PFSK-1 (cell line): Measurements from ENCODE around the gene ELP5.

Experiments used
- FOXP2 ChIP-seq: optimal IDR thresholded peaks from 2 replicates; pipeline ENCODE3; 2011; ENCODE audit warnings: borderline replicate concordance, control low read depth, inconsistent platforms; ENCODE audit not compliant: insufficient read depth; ENCODE audit errors: extremely low read length, extremely low read depth
- POLR2AphosphoS5 ChIP-seq: IDR thresholded peaks from 2 replicates; pipeline ENCODE4 v1.6.1; 2012; ENCODE audit warnings: low read depth, mild to moderate bottlenecking, control low read depth, low read length, moderate library complexity
- REST ChIP-seq, 2 experiments: IDR thresholded peaks; 2 replicates each; pipeline versions ENCODE4 v1.6.1 to v1.8.0; 2011 to 2012; ENCODE audit warnings: low read depth in 2 of 2, low read length in 2 of 2, control low read depth in 1 of 2, inconsistent platforms in 1 of 2, mild to moderate bottlenecking in 1 of 2, moderate library complexity in 1 of 2; ENCODE audit not compliant: insufficient read depth in 1 of 2
- SIN3A ChIP-seq: IDR thresholded peaks from 2 replicates; pipeline ENCODE4 v1.6.1; 2012; ENCODE audit warnings: mild to moderate bottlenecking, low read length, moderate library complexity, borderline replicate concordance; ENCODE audit not compliant: insufficient read depth
- TAF1 ChIP-seq: IDR thresholded peaks from 2 replicates; pipeline ENCODE4 v1.6.1; 2012; ENCODE audit warnings: low read length, control low read depth, borderline replicate concordance; ENCODE audit not compliant: insufficient read depth

The ELP5 gene

GRCh38 chr17:7241783-7242716 is 10.0 kb upstream of the ELP5 start, which contains the start of gene GABARAP:
Gene GABARAP (minus strand): TSS chr17:7242449. CDS start chr17:7242330, 119 bp downstream.
- TF ChIP-seq POLR2AphosphoS5 (no peak), TAF1 (peak; percentile 38; the same call in 1 of the 2 replicates), SIN3A (peak; percentile 78; the same call in 1 of the 2 replicates), REST (IDR thresholded peaks at IDR 0.05; ENCODE audit: insufficient read depth in 1 of 2, low read depth in 2 of 2, low read length in 2 of 2) (peak; percentile 7 to 63; a peak in 2 of 4 replicates), FOXP2 (no peak)

- TF ChIP-seq POLR2AphosphoS5 (peak; percentile 95), SIN3A (peak; percentile 99; the same call in 1 of the 2 replicates), FOXP2 (peak; percentile 45), REST (IDR thresholded peaks at IDR 0.05; ENCODE audit: insufficient read depth in 1 of 2, low read depth in 2 of 2, low read length in 2 of 2) (no peak), TAF1 (peak; percentile 77; the same call in 1 of the 2 replicates)
These were observed 9.1 kb upstream of the ELP5 start for GRCh38 chr17:7242717-7243452.

GRCh38 chr17:7243453-7243729 is 8.6 kb upstream of the ELP5 start:
- TF ChIP-seq POLR2AphosphoS5, result no peak
- no peak for TF ChIP-seq SIN3A
- no peak for TF ChIP-seq REST (IDR thresholded peaks at IDR 0.05; ENCODE audit: insufficient read depth in 1 of 2, low read depth in 2 of 2, low read length in 2 of 2)
- no peak for TF ChIP-seq FOXP2
- no peak for TF ChIP-seq TAF1

GRCh38 chr17:7246779-7247178 is 5.2 kb upstream of the ELP5 start:
- TF ChIP-seq POLR2AphosphoS5 (no peak), FOXP2 (no peak), TAF1 (no peak), REST (IDR thresholded peaks at IDR 0.05; ENCODE audit: insufficient read depth in 1 of 2, low read depth in 2 of 2, low read length in 2 of 2) (no peak)
